GM03348 (cell line): ENCODE measurements around the gene IRAK1.

ENCODE experiments used
- DNase-seq: peaks from one replicate; pipeline ENCODE4 v3.0.0; 2012; ENCODE audit warnings: low spot score

The IRAK1 gene

GRCh38 chrX:154019633-154020528, at the start of gene IRAK1:
TSS of gene IRAK1 (minus strand) at chrX:154019902. CDS start at chrX:154019812, 90 bp downstream.
- DNase-seq: peak; percentile 89

- no peak for DNase-seq
Observed at GRCh38 chrX:154068560-154068959, 48.9 kb upstream of the IRAK1 start.

DNA sequence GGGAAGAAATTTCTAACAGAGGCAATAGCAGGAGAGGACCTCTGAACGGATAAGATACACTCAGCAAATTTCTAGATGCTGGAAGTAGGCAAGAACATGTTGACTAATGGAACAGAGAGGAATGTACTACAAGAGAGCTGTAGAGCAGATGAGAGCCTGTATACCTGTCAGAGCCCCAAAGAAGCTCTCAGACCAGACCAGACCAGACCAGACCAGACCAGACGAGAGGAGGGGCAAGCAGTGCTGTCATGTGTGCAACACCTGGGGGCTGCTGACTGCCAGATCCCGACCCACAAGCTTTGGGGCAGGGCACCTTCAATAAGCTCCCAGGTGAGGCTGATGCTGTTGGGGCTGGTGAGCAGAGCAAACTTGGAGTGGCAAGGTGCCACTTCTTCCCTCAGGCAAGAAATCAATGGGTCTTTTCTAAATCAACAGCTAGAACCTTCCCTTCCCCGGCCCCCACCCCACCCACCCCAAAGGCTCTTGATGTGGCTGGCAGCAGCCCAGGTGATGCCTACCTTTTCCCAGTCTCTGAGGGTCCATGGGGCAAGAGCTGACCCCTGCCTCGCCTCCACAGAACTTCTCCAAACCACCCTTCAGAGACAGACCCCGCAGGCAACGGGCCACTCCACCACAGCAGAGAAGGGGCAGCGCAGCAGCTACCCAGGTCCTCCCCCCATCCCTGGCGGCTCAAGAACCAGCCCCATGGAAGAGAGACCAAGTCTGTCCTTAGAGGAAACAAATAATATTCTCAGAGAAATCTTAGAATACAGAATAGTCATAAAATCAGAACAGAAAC, 45.1 kb upstream of the IRAK1 start:
- DNase-seq: no peak

DNA sequence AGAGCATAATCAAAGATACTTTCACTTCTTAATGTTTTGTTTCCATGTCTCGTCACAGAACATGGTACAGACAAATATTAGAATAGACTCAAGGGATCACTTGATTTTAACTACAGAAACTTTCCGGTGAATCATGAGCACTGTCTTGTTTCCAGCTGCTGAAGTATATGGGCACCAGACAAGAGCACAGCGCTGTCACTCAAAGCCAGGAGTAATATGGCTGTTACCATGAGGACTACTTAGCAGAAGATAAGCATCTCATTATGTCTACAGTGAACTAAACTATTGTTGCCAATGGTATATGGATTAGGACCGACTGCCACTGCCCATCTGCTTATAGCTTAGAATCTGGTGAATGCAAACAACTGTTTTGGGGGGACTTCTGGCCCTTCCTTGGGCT, 43.5 kb upstream of the IRAK1 start:
- no peak for DNase-seq

GRCh38 chrX:154061801-154062200, 42.1 kb upstream of the IRAK1 start:
- DNase-seq: no peak

DNA sequence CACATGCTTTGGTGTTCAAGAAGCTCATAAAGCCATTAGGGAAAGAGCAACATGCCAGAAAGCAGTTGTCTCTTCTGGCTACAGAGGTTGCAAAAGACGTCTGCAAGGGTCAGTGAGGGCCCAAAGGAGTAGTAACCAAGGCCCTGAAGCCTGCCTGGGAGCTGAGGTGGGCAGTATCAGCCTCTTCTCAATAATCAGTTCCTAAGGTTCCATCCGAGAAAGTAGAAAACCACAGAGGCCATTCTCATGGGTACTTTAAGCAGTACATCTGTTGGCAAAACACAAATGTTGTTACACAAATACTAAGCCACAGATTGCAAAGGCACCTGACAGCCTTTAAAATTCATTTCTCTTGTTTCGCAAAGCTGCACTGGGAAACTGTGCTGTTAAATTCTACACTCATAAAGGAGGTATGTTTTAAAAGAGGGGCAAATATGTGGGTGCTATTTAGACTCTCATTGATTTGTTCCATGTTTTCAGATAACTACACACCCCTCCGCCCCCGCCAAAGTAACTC, 40.1 kb upstream of the IRAK1 start:
- DNase-seq: no peak

DNA sequence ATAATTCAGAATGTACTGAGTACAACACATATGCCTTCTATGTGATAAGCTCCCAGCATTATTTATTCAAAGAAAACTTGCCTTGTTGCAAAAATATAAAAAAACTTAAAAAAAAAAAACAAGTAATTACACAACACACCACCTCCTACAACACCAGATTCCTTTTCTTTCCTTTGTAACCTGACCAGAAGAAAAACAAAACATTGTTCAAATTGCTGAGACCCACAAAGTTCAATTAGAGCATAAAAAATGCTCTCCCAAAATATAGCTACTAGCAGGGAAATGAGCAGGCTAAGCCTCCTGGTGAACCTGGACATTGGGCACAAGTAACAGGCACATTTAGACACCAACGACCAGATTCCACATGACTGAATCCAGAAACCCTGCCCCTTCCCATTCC, 39.5 kb upstream of the IRAK1 start:
- peak; percentile 15 for DNase-seq

DNA sequence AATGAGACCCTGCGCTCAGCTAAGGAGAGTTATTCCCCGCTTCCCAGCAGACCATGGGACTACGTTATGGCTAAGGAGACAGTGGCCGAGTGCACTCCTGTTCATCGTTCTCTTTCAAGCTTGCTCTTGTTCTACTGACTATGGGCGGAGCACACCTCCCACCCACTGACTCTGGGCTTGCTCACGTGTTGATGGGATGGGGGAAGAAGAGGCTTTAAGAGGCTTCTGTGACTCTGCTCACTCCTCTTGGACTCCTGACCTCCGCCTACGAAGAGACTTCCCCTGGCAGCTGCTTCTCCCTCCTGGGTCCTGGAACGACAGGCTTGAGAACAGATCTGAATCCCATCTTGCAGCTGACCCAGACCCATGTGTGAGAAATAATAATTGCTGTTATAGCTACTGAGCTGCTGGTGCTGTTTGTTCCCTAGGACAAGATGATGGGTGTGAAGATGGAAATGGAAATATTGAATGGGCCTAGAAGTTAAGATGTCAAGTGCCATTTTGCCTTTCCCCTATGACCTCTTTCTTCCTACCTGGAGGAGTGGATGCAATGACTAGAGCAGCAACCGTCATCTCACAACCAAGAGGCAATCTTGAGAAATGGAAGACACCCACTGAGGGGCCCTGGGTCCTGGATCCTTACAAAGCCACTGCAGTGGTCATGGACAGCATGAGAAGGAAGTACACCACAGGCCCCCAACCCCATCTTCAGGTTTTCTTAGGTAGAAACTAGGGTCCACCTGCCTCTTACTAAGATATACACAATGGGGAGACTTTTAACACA, 38.7 kb upstream of the IRAK1 start:
- DNase-seq: no peak

DNA sequence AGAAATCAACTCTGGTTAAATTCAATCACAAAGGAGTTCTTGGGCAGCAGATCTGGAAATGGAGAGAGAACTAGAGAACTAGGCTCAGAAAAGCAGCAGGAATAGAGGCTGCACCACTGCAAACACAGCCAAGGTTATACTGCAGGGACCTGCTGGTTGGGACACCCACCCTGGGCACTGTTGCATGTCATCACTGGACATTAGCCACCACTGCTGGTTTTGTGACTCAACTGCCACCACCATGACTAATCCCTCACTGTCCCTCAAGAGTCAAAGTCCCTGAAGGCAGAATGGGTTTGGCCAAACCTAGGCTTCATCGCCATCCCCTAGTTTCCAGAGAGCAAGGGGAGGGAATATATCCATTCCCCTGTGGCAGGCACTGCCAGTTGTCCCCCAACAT, 38.1 kb upstream of the IRAK1 start:
- no peak for DNase-seq

DNA sequence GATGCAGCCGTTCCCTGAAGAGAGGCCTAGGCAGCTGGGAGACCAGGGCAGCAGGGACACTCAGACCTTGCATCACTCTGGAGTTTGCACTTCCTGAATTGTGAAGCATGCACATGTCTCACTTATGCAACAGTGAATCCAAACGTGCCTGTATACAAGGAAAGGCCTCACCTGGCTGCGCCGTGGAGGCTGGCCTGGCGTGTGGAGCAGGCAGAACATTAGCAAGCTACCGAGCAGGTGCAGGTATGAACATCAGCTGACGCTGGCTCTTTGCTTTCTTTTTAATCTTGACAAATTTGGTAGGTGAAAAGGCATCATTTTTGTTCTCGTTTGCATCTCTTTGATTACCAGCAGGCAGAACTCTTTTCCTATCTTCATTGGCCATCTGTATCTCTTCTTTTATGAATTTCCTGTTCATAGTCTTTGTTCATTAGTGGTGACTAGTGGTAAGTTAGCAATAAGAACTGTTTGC, 37.1 kb upstream of the IRAK1 start:
- DNase-seq: no peak

DNA sequence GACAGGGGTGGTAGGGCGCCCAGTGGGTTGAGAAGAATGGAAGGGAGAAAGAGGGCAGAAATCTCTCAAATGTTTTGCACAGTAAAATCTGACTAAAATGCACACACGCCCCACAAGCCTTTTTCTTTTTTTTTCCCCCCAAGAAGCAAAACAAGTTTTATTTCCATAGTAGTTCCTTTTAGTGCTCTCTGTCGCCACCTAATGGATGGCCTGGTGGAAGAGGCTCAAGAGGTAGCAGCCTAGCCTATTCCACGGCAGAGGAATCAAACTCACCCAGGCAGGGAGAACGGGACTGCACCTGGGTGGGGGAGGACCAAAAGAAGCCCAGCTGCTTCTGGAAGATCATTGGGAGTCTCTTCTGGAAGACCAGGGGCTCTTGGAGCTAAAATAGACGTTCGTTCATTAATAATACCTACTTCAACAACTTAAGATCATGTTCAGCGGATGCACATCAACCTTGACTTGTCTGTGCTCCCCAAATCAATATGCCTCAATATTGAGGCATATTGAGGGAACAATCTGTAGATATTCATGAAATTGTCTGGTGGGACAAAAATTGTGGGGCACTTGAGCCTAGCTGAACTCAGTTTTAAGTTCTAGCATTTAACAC, 31.6 kb upstream of the IRAK1 start:
- peak; percentile 56 for DNase-seq

DNA sequence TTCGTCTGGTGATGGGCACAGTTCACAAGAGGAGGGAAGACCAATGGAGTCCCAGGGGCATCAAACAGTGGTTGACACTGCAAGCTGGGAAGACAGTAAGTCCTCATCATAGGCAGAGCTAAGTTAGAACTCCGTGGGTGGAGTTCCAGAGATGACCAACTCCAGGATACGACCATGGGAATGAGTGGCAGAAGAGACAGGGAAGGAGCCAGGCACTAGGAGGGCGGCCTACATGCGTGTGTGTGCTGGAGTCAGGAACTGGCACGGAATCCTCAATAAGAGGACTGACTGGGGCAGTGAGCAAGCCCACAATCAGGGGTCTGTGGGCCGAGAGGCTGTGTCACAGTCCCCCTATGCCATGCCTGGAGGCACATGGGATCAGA, 30.4 kb upstream of the IRAK1 start:
- peak; percentile 15 for DNase-seq

DNA sequence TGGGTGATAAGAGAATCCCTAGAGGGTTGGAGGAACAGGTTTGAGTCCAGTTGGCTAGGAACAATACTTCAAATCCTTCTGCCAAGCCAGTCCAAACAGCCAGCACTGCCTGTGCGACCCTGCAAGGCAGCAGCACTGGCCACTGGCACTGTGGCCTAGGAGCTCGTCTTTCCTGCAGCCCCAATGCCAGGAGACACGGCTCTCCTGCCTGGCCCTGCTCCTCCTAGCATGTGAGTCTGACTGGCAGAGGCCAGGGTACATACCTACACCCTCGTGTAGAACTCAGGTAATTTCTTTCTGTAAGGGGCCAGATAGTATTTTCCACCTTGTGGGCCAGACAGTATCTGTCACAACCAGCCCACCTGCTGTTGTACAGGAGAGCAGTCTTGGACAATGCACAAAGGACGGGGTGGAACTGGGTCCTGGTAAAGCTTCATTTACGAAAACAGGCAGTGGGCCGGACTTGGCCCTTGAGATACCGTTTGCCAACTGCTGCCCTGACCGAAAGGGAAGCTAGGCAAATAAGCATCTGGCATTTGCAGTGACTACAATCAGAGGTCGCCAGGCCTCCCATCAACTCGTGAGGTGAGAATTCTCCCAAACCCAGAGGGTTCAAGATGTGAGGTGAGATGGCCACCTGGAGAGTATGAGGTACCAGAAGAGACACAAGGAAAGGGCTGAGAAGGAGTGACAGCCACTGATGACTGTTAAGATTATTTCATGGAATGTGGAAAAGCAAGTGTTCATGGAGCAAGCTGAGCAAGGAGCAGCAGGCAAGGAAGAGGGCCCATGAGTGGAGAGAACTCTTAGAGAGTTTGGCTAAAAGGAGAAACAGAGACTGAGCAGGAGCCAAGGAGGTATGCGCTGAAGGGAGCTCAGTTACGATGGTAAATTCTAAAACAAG, 29.8 kb upstream of the IRAK1 start:
- no peak for DNase-seq

DNA sequence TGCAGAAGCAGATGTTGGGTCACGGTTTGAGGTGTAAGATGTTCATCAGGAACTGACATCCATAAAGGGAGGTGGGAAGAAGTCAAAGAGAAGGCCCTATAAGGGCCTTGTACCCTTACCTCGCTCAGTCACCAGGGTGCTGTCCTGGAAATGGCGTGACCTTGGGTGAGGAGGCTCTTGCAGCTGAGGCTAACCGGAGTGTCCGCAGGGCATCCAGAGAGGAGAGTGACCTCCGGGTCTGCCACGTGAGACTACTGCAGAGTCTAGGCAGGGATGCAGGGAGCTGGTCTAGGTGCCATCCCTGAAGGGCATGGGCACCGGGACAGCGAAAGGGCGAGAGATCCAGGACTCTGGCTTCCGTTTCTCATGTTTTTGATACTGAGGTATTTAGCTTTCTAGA, 28.7 kb upstream of the IRAK1 start:
- no peak for DNase-seq

- no peak for DNase-seq
Observed at GRCh38 chrX:154046940-154047610, 27.4 kb upstream of the IRAK1 start.

GRCh38 chrX:154046031-154046781, 26.5 kb upstream of the IRAK1 start:
- DNase-seq: peak; percentile 60

DNA sequence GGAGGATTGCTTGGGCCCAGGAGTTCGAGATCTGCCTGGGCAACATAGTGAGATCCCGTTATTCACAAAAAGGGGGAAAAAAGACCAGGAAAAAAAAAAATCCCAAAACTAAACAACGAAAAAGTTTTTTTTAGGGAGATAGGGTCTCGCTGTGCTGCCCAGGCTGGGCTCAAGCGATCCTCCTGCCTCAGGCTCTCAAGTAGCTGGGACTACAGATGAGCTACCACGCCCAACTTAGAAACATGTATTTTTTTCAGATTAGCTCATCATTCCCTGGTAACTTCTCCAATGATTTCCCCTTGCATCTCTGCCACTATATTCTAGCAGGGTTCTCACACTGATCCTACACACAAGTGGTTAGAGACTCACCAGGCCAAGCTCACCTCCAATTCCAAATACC, 24.4 kb upstream of the IRAK1 start:
- no peak for DNase-seq

DNA sequence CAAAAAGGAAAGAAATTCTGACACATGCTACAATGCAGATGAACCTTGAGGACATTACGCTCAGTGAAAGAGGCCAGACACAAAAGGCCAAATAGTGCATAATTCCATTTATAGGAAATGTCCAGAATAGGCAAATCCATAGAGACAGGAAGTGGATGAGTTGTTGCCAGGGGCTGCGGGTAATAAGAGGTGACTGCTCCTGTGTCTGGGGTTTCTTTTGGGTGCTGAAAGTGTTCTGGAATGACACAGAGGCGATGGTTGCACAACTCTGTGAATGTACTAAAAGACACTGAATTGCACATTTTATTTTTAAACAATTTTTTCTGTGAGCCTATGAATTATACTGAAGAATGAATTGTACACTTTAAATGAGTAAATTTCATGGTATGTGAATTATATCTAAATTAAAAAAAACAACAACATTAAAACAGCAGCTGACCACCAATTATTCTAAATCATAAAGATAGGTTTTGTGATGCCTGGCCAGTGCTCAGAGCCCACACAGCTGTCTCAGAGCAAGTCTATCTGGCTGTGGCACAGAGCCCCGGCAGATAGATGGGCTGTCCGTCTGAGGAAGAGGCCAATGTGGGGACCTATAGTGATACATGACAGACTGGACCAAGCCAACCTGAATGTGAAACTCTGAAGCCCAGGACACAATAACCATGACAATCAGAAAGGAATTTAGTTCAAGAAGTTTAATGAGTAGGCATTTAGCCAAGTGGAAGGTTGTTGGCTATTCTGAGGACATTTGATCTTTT, 23.5 kb upstream of the IRAK1 start:
- DNase-seq: peak; percentile 41
